Measurements from ENCODE around the gene PRR16.

Gene PRR16

GRCh38 chr5:120473332-120473731, 9.2 kb downstream of the PRR16 start:
- H3K23ac ChIP-seq (ENCODE audit: low read length): no peak overlapping the region
- no peak overlapping the region for H2BK5ac ChIP-seq (ENCODE audit: low read length)
- no peak overlapping the region for H3K4ac ChIP-seq (ENCODE audit: low read depth, low read length)
- H3K36me3 ChIP-seq (ENCODE audit: control insufficient read depth, insufficient read depth, low read length): no peaks in the 10 kb centered on the region
- no peaks in the 10 kb centered on the region for H3K79me2 ChIP-seq (ENCODE audit: control insufficient read depth, insufficient read depth, low read length)
- H3K18ac ChIP-seq (ENCODE audit: low read length): no peak overlapping the region
- WGBS (ENCODE audit: extremely low coverage, insufficient coverage, low lambda C conversion rate): no CpG with 5 or more reads among the region's 2 CpGs
- no peak overlapping the region for H3K4me3 ChIP-seq (ENCODE audit: low read length)
- no peak for DNase-seq
- H3K56ac ChIP-seq (ENCODE audit: low read length): no peak overlapping the region
- H3K4me2 ChIP-seq (ENCODE audit: low read length): no peak overlapping the region
- H3K27me3 ChIP-seq (ENCODE audit: insufficient read depth, low read length, poor library complexity): no peaks in the 10 kb centered on the region
- H3K27ac ChIP-seq (ENCODE audit: low read depth, low read length): no peak overlapping the region
- H4K5ac ChIP-seq (ENCODE audit: low read length): no peak overlapping the region
- no peaks in the 10 kb centered on the region for H3K79me1 ChIP-seq (ENCODE audit: low read length)
- H2AK5ac ChIP-seq (ENCODE audit: low read length): no peak overlapping the region
- no peak overlapping the region for H4K8ac ChIP-seq (ENCODE audit: low read depth, low read length)
- H3K9ac ChIP-seq (ENCODE audit: low read length): no peak overlapping the region
- no peak overlapping the region for H2BK15ac ChIP-seq (replicated peaks; ENCODE audit: low read depth)
- H3K4me1 ChIP-seq (ENCODE audit: control insufficient read depth, low read depth, low read length): no peaks in the 10 kb centered on the region
- H2BK120ac ChIP-seq (ENCODE audit: low read depth, low read length): no peak overlapping the region

- Histone ChIP-seq H4K8ac (ENCODE audit: low read depth, low read length) (no peak overlapping the region), H4K5ac (ENCODE audit: low read length) (no peak overlapping the region), H3K4me2 (ENCODE audit: low read length) (no peak overlapping the region), H3K18ac (ENCODE audit: low read length) (no peak overlapping the region), H3K36me3 (ENCODE audit: control insufficient read depth, insufficient read depth, low read length) (no peaks in the 10 kb centered on the region), H2BK15ac (replicated peaks; ENCODE audit: low read depth) (no peak overlapping the region), H3K79me1 (ENCODE audit: low read length) (no peaks in the 10 kb centered on the region), H3K27ac (ENCODE audit: low read depth, low read length) (no peak overlapping the region), H3K9ac (ENCODE audit: low read length) (no peak overlapping the region), H2BK120ac (ENCODE audit: low read depth, low read length) (no peak overlapping the region), H2AK5ac (ENCODE audit: low read length) (no peak overlapping the region), H3K27me3 (ENCODE audit: insufficient read depth, low read length, poor library complexity) (no peaks in the 10 kb centered on the region), H3K56ac (ENCODE audit: low read length) (no peak overlapping the region), H3K4me3 (ENCODE audit: low read length) (no peak overlapping the region), H2BK5ac (ENCODE audit: low read length) (no peak overlapping the region), H3K4ac (ENCODE audit: low read depth, low read length) (no peak overlapping the region), H3K4me1 (ENCODE audit: control insufficient read depth, low read depth, low read length) (no peaks in the 10 kb centered on the region), H3K23ac (ENCODE audit: low read length) (no peak overlapping the region), H3K79me2 (ENCODE audit: control insufficient read depth, insufficient read depth, low read length) (no peaks in the 10 kb centered on the region)
- WGBS (ENCODE audit: extremely low coverage, insufficient coverage, low lambda C conversion rate): no CpG with 5 or more reads among the region's 1 CpG
- DNase-seq: no peak
Observed at GRCh38 chr5:120476063-120476462, 12.0 kb downstream of the PRR16 start.

- H3K23ac ChIP-seq (ENCODE audit: low read length): no peak overlapping the region
- WGBS (ENCODE audit: extremely low coverage, insufficient coverage, low lambda C conversion rate): no CpG with 5 or more reads among the region's 4 CpGs
- no peak overlapping the region for H2BK5ac ChIP-seq (ENCODE audit: low read length)
- no peak overlapping the region for H3K9ac ChIP-seq (ENCODE audit: low read length)
- no peak overlapping the region for H4K5ac ChIP-seq (ENCODE audit: low read length)
- no peaks in the 10 kb centered on the region for H3K79me1 ChIP-seq (ENCODE audit: low read length)
- H3K4ac ChIP-seq (ENCODE audit: low read depth, low read length): no peak overlapping the region
- H3K27me3 ChIP-seq (ENCODE audit: insufficient read depth, low read length, poor library complexity): no peaks in the 10 kb centered on the region
- no peak overlapping the region for H4K8ac ChIP-seq (ENCODE audit: low read depth, low read length)
- H3K56ac ChIP-seq (ENCODE audit: low read length): no peak overlapping the region
- no peak overlapping the region for H3K4me2 ChIP-seq (ENCODE audit: low read length)
- no peaks in the 10 kb centered on the region for H3K4me1 ChIP-seq (ENCODE audit: control insufficient read depth, low read depth, low read length)
- no peak overlapping the region for H2BK15ac ChIP-seq (replicated peaks; ENCODE audit: low read depth)
- H2BK120ac ChIP-seq (ENCODE audit: low read depth, low read length): no peak overlapping the region
- no peak for DNase-seq
- H3K18ac ChIP-seq (ENCODE audit: low read length): no peak overlapping the region
- H3K4me3 ChIP-seq (ENCODE audit: low read length): no peak overlapping the region
- no peak overlapping the region for H2AK5ac ChIP-seq (ENCODE audit: low read length)
- no peak overlapping the region for H3K27ac ChIP-seq (ENCODE audit: low read depth, low read length)
- no peaks in the 10 kb centered on the region for H3K79me2 ChIP-seq (ENCODE audit: control insufficient read depth, insufficient read depth, low read length)
- H3K36me3 ChIP-seq (ENCODE audit: control insufficient read depth, insufficient read depth, low read length): no peaks in the 10 kb centered on the region
Observed at GRCh38 chr5:120479066-120479465, 15.0 kb downstream of the PRR16 start.

- Histone ChIP-seq H3K36me3 (ENCODE audit: control insufficient read depth, insufficient read depth, low read length) (no peaks in the 10 kb centered on the region), H3K18ac (ENCODE audit: low read length) (no peak overlapping the region)
- WGBS (ENCODE audit: extremely low coverage, insufficient coverage, low lambda C conversion rate): no CpG with 5 or more reads among the region's 5 CpGs
Observed at GRCh38 chr5:120499876-120500563, 35.9 kb downstream of the PRR16 start.

GRCh38 chr5:120502531-120502930, 38.4 kb downstream of the PRR16 start:
- H4K5ac ChIP-seq (ENCODE audit: low read length): no peak overlapping the region
- no peak overlapping the region for H2BK15ac ChIP-seq (replicated peaks; ENCODE audit: low read depth)
- no peaks in the 10 kb centered on the region for H3K79me1 ChIP-seq (ENCODE audit: low read length)
- H3K27me3 ChIP-seq (ENCODE audit: insufficient read depth, low read length, poor library complexity): no peaks in the 10 kb centered on the region
- H3K79me2 ChIP-seq (ENCODE audit: control insufficient read depth, insufficient read depth, low read length): no peaks in the 10 kb centered on the region
- H3K36me3 ChIP-seq (ENCODE audit: control insufficient read depth, insufficient read depth, low read length): no peaks in the 10 kb centered on the region
- no peaks in the 10 kb centered on the region for H3K4me1 ChIP-seq (ENCODE audit: control insufficient read depth, low read depth, low read length)
- no peak overlapping the region for H3K4ac ChIP-seq (ENCODE audit: low read depth, low read length)
- DNase-seq: no peak
- H2AK5ac ChIP-seq (ENCODE audit: low read length): no peak overlapping the region
- no peak overlapping the region for H3K23ac ChIP-seq (ENCODE audit: low read length)
- no peak overlapping the region for H4K8ac ChIP-seq (ENCODE audit: low read depth, low read length)
- no peak overlapping the region for H3K18ac ChIP-seq (ENCODE audit: low read length)
- H3K4me3 ChIP-seq (ENCODE audit: low read length): no peak overlapping the region
- no CpG with 5 or more reads among the region's 4 CpGs for WGBS (ENCODE audit: extremely low coverage, insufficient coverage, low lambda C conversion rate)
- no peak overlapping the region for H3K27ac ChIP-seq (ENCODE audit: low read depth, low read length)
- H3K9ac ChIP-seq (ENCODE audit: low read length): no peak overlapping the region
- H3K56ac ChIP-seq (ENCODE audit: low read length): no peak overlapping the region
- H2BK120ac ChIP-seq (ENCODE audit: low read depth, low read length): no peak overlapping the region
- H3K4me2 ChIP-seq (ENCODE audit: low read length): no peak overlapping the region
- H2BK5ac ChIP-seq (ENCODE audit: low read length): no peak overlapping the region

More at GRCh38 chr5:120499876-120500563, 35.9 kb downstream of the PRR16 start:
- Histone ChIP-seq H3K4ac (ENCODE audit: low read depth, low read length) (no peak overlapping the region), H3K27ac (ENCODE audit: low read depth, low read length) (no peak overlapping the region), H3K4me1 (ENCODE audit: control insufficient read depth, low read depth, low read length) (no peaks in the 10 kb centered on the region), H3K79me2 (ENCODE audit: control insufficient read depth, insufficient read depth, low read length) (no peaks in the 10 kb centered on the region), H3K23ac (ENCODE audit: low read length) (no peak overlapping the region), H4K8ac (ENCODE audit: low read depth, low read length) (no peak overlapping the region), H3K27me3 (ENCODE audit: insufficient read depth, low read length, poor library complexity) (no peaks in the 10 kb centered on the region), H2BK15ac (replicated peaks; ENCODE audit: low read depth) (no peak overlapping the region), H3K56ac (ENCODE audit: low read length) (no peak overlapping the region), H3K4me2 (ENCODE audit: low read length) (no peak overlapping the region), H2BK5ac (ENCODE audit: low read length) (no peak overlapping the region), H2BK120ac (ENCODE audit: low read depth, low read length) (no peak overlapping the region), H2AK5ac (ENCODE audit: low read length) (no peak overlapping the region), H3K9ac (ENCODE audit: low read length) (no peak overlapping the region), H3K4me3 (ENCODE audit: low read length) (no peak overlapping the region), H3K79me1 (ENCODE audit: low read length) (no peaks in the 10 kb centered on the region), H4K5ac (ENCODE audit: low read length) (no peak overlapping the region)
- DNase-seq: no peak

- no peaks in the 10 kb centered on the region for H3K4me1 ChIP-seq (ENCODE audit: control insufficient read depth, low read depth, low read length)
- H3K4me2 ChIP-seq (ENCODE audit: low read length): no peak overlapping the region
- no peak overlapping the region for H3K4ac ChIP-seq (ENCODE audit: low read depth, low read length)
- WGBS (ENCODE audit: extremely low coverage, insufficient coverage, low lambda C conversion rate): no CpG with 5 or more reads among the region's 1 CpG
- H3K36me3 ChIP-seq (ENCODE audit: control insufficient read depth, insufficient read depth, low read length): no peaks in the 10 kb centered on the region
- H3K27ac ChIP-seq (ENCODE audit: low read depth, low read length): no peak overlapping the region
- H3K9ac ChIP-seq (ENCODE audit: low read length): no peak overlapping the region
- H3K56ac ChIP-seq (ENCODE audit: low read length): no peak overlapping the region
- no peak overlapping the region for H2AK5ac ChIP-seq (ENCODE audit: low read length)
- no peak overlapping the region for H4K8ac ChIP-seq (ENCODE audit: low read depth, low read length)
- no peak for DNase-seq
- no peak overlapping the region for H2BK120ac ChIP-seq (ENCODE audit: low read depth, low read length)
- H3K23ac ChIP-seq (ENCODE audit: low read length): no peak overlapping the region
- no peak overlapping the region for H3K18ac ChIP-seq (ENCODE audit: low read length)
- H4K5ac ChIP-seq (ENCODE audit: low read length): no peak overlapping the region
- no peaks in the 10 kb centered on the region for H3K79me1 ChIP-seq (ENCODE audit: low read length)
- H3K79me2 ChIP-seq (ENCODE audit: control insufficient read depth, insufficient read depth, low read length): no peaks in the 10 kb centered on the region
- H3K4me3 ChIP-seq (ENCODE audit: low read length): no peak overlapping the region
- no peaks in the 10 kb centered on the region for H3K27me3 ChIP-seq (ENCODE audit: insufficient read depth, low read length, poor library complexity)
- H2BK15ac ChIP-seq (replicated peaks; ENCODE audit: low read depth): no peak overlapping the region
- no peak overlapping the region for H2BK5ac ChIP-seq (ENCODE audit: low read length)
Observed at GRCh38 chr5:120503341-120503740, 39.2 kb downstream of the PRR16 start.

Data from mesendoderm (in vitro differentiated cells).